GM18873 (cell line): ENCODE measurements around the gene ZPBP2.
A peak's percentile ranks its signal among the peaks of the same experiment; 100 is the strongest.
"Not testable (repeated sequence)": the region's sequence is repeated elsewhere in the genome, so short reads cannot be mapped to it uniquely, and the experiment has no call there.

ENCODE experiments used
- ATAC-seq: cut with Tn5 transposase; IDR thresholded peaks from one replicate; pipeline ENCODE4 v1.9.1; 2021; ENCODE audit warnings: mild to moderate bottlenecking, moderate library complexity, moderate number of reproducible peaks; ENCODE audit not compliant: unreplicated experiment, low FRiP score

ZPBP2 gene

GRCh38 chr17:39867880-39868553 lies at the start of gene ZPBP2:
ZPBP2 (plus strand) TSS chr17:39868202; CDS start chr17:39868355, 153 bp downstream.
- ATAC-seq, result peak; percentile 1

GRCh38 chr17:39818358-39819000 lies 49.5 kb upstream of the ZPBP2 start:
- no peak for ATAC-seq

- no peak for ATAC-seq
Measured at GRCh38 chr17:39820541-39820940, 47.5 kb upstream of the ZPBP2 start.

- ATAC-seq, result no peak
Measured at GRCh38 chr17:39820987-39821386, 47.0 kb upstream of the ZPBP2 start.

GRCh38 chr17:39822051-39822451 lies 46.0 kb upstream of the ZPBP2 start:
- ATAC-seq, result no peak

- ATAC-seq, result no peak
Measured at GRCh38 chr17:39823407-39824054, 44.5 kb upstream of the ZPBP2 start.

- no peak for ATAC-seq
Measured at GRCh38 chr17:39826334-39826733, 41.7 kb upstream of the ZPBP2 start.

- ATAC-seq, result no peak
Measured at GRCh38 chr17:39828443-39828842, 39.6 kb upstream of the ZPBP2 start.

- no peak for ATAC-seq
Measured at GRCh38 chr17:39831588-39831987, 36.4 kb upstream of the ZPBP2 start.

GRCh38 chr17:39834017-39834416 lies 34.0 kb upstream of the ZPBP2 start:
- ATAC-seq, result no peak

- ATAC-seq, result no peak
Measured at GRCh38 chr17:39835038-39835786, 32.8 kb upstream of the ZPBP2 start.

GRCh38 chr17:39836117-39836516 lies 31.9 kb upstream of the ZPBP2 start:
- ATAC-seq, result no peak

GRCh38 chr17:39838057-39838456 lies 29.9 kb upstream of the ZPBP2 start:
- no peak for ATAC-seq

- no peak for ATAC-seq
Measured at GRCh38 chr17:39838784-39839183, 29.2 kb upstream of the ZPBP2 start.

GRCh38 chr17:39841134-39841683 lies 26.8 kb upstream of the ZPBP2 start:
- ATAC-seq, result no peak

GRCh38 chr17:39845052-39845846 lies 22.8 kb upstream of the ZPBP2 start:
- no peak for ATAC-seq

GRCh38 chr17:39846205-39846604 lies 21.8 kb upstream of the ZPBP2 start:
- no peak for ATAC-seq

GRCh38 chr17:39848600-39848999 lies 19.4 kb upstream of the ZPBP2 start:
- no peak for ATAC-seq

- ATAC-seq, result not testable (repeated sequence)
Measured at GRCh38 chr17:39850186-39850585, 17.8 kb upstream of the ZPBP2 start.

GRCh38 chr17:39852239-39852638 lies 15.8 kb upstream of the ZPBP2 start:
- ATAC-seq, result no peak
